HEK293T (cell line): Measurements from ENCODE around the gene CEP78.

ENCODE experiments used
- CTCF ChIA-PET: fragments of 350-600 bp; formaldehyde crosslinking; extraction: SDS; loops from one replicate; lab custom pipeline; 2021; ENCODE audit warnings: antibody characterized with exemption, inconsistent platforms; lab: Yijun Ruan, JAX
- POLR2A ChIA-PET: fragments of 350-600 bp; formaldehyde crosslinking; extraction: SDS; loops from one replicate; lab custom pipeline; 2020; ENCODE audit warnings: antibody characterized with exemption, inconsistent platforms; lab: Yijun Ruan, JAX
- DNase-seq: peaks from one replicate; pipeline ENCODE4 v3.0.0; 2012; ENCODE audit warnings: mixed read lengths; ENCODE audit errors: extremely low spot score
- ARNT ChIP-seq: fragments of 450-650 bp; IDR thresholded peaks from 2 replicates; pipeline ENCODE4 v1.6.1; 2017; ENCODE audit warnings: mild to moderate bottlenecking
- BHLHE40 ChIP-seq: fragments of 450-650 bp; IDR thresholded peaks from 2 replicates; pipeline ENCODE4 v1.6.1; 2016; ENCODE audit warnings: mild to moderate bottlenecking, moderate library complexity, borderline replicate concordance
- CTBP1 ChIP-seq: fragments of 450-650 bp; IDR thresholded peaks from 2 replicates; pipeline ENCODE4 v1.6.1; 2016; ENCODE audit warnings: borderline replicate concordance
- ELF4 ChIP-seq: fragments of 450-650 bp; IDR thresholded peaks from 2 replicates; pipeline ENCODE4 v1.6.1; 2017; ENCODE audit warnings: antibody characterized with exemption
- FOXA1 ChIP-seq: fragments of 450-650 bp; IDR thresholded peaks from 2 replicates; pipeline ENCODE4 v1.6.1; 2016; ENCODE audit warnings: mild to moderate bottlenecking
- FOXK2 ChIP-seq: fragments of 450-650 bp; IDR thresholded peaks from 2 replicates; pipeline ENCODE4 v1.6.1; 2016; ENCODE audit warnings: mild to moderate bottlenecking
- FOXM1 ChIP-seq: fragments of 450-650 bp; IDR thresholded peaks from 2 replicates; pipeline ENCODE4 v1.6.1; 2017; ENCODE audit warnings: mild to moderate bottlenecking, borderline replicate concordance
- HDGF ChIP-seq: fragments of 450-650 bp; IDR thresholded peaks from 2 replicates; pipeline ENCODE4 v1.6.1; 2017; ENCODE audit warnings: antibody characterized with exemption, borderline replicate concordance
- L3MBTL2 ChIP-seq: fragments of 450-650 bp; conservative IDR thresholded peaks from 2 replicates; pipeline ENCODE4 v1.6.1; 2016; ENCODE audit warnings: mild to moderate bottlenecking
- LEF1 ChIP-seq: fragments of 450-650 bp; IDR thresholded peaks from 2 replicates; pipeline ENCODE4 v1.6.1; 2017; ENCODE audit warnings: mild to moderate bottlenecking, borderline replicate concordance
- NFRKB ChIP-seq: fragments of 450-650 bp; IDR thresholded peaks from 2 replicates; pipeline ENCODE4 v1.6.1; 2016; ENCODE audit warnings: mild to moderate bottlenecking, moderate library complexity
- SP1 ChIP-seq: fragments of 450-650 bp; IDR thresholded peaks from 2 replicates; pipeline ENCODE4 v1.6.1; 2017
- SUZ12 ChIP-seq: fragments of 450-650 bp; IDR thresholded peaks from 2 replicates; pipeline ENCODE4 v1.6.1; 2016; ENCODE audit warnings: mild to moderate bottlenecking
- TARDBP ChIP-seq: fragments of 450-650 bp; IDR thresholded peaks from 2 replicates; pipeline ENCODE4 v1.6.1; 2016
- ZNF384 ChIP-seq: fragments of 450-650 bp; IDR thresholded peaks from 2 replicates; pipeline ENCODE4 v1.6.1; 2016
- TF ChIP-seq, protein P1 (sequence below): fragments of 450-650 bp; IDR thresholded peaks from 2 replicates; pipeline ENCODE4 v1.6.1; 2016

The CEP78 gene

DNA sequence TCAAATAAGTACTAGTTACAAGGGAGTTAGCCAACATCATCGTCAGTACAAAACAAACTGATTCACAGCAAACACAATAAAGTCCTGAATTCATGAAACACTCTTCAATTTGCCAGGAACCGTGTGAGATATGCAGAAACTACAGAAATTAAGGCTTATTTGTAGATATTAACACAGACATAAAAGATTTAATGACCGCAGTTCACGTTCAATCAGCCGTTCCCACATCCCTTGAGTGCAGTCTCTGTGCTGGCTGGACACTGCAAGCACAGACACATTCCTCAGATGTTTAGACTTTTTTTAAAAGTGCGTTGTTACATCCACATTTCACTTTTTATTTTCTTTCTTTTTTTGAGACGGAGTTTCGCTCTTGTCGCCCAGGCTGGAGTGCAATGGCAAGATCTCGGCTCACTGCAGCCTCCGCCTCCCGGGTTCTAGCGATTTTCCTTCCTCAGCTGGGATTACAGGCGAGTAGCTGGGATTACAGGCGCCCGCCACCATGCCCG is 566 bp upstream of the CEP78 start:
- POLR2A ChIA-PET: interaction anchor here (1.0 to 1.2 kb wide), 2 partner anchors 12 to 61 kb away, joined by 3 read pairs; no protein-coding TSS in a partner anchor
- CTCF ChIA-PET: no interaction called here
- DNase-seq: no peak
- TF ChIP-seq LEF1 (no peak), L3MBTL2 (no peak), ARNT (no peak)

DNA sequence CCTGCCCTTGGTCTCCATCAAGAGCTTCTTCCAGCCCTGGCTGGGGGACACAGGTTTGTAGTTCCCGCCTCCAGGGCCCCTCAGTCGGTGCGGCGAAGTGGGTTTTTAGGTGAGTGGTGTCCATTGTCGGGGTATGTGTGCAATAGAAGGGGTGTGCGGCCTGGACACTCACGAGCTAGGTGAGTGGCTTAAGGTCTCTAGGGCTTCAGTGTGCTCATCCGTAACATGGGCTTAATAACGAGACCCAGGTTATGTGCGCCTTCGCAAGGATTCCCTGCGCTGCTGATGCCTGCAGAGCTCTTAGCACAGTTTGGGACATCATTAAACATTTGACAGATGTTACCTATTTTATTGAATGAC is 656 bp downstream of the CEP78 start:
- ChIA-PET CTCF (no interaction called here), POLR2A (interaction anchor here (0.7 to 1.2 kb wide), 5 partner anchors 11 to 61 kb away, joined by 3 to 4 read pairs (median 3); no protein-coding TSS in a partner anchor)
- no peak for TF ChIP-seq SUZ12
- no peak for TF ChIP-seq NFRKB
- TF ChIP-seq SP1: no peak
- TF ChIP-seq L3MBTL2: no peak
- no peak for TF ChIP-seq CTBP1
- TF ChIP-seq LEF1: no peak
- TF ChIP-seq ELF4: no peak
- DNase-seq: peak; percentile 19

DNA sequence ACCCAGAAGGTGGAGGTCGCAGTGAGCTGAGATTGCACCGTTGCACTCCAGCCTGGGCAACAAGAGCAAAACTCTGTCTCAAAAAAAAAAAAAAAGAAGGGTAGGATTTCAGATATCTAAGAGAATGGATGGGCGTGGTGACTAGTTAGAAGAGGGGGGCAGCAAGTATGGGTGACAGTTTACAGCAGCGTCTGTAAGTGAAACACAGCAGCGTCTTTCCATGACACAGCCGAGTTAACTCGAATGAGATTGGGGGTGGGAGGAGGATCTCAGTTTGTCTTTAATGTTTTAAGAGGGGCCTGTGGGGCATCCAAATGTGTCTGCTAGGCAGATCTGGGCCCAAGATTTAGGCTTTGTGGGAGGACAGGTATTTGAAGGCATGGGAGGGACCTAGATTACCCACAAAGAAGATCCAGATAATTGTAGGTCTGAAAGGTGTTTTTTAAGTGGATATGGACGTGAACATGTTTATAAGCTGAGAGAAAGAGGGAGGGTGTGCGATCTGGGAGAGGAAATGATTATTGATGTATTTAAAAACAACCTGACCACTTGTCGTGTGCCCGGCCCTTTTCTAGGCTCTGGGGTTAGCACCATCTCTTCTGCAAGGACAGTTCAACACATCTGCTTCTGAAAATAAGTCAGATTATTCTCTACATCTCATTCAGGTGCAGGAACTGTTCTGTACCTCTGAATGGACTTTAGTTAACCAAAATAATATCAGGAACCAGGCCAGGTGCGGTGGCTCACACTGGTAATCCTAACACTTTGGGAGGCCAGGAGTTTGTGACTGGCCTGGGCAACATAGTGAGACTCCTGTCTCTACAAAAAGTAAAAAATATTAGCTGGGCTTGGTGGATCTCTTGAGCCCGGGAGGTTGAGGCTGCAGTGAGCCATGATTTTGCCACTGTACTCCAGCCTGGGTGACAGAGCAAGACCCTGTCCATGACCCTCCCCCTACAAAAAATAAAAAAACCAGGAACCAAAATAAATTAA is 2.5 kb downstream of the CEP78 start:
- CTCF ChIA-PET: no interaction called here
- TF ChIP-seq TARDBP (no peak), ELF4 (no peak), L3MBTL2 (no peak), BHLHE40 (no peak), CTBP1 (no peak), HDGF (no peak), ZNF384 (no peak), SP1 (no peak)
- POLR2A ChIA-PET: interaction anchor here (1.0 to 1.4 kb wide), 2 partner anchors 9 to 59 kb away, joined by 3 to 4 read pairs; partner anchors contain the start of gene PSAT1

DNA sequence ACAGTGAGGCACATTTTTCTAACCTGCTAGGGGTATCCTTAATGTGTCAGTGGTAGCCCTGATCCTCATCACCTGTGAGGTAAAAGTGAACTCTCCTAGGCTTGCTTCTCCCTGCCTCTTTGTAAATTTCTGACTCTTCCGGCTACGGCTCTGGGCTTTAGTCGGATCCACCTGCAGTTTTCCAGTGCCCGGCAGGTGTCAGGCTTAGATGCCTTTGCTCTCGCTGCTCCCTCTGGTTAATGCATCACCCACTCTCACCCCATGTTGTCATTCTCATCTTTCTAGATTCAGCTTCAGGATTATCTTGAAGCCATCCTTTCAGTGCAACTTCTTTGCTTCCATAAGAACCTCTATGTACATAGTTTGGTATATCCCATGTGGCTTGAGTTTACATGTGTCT is 3.6 kb downstream of the CEP78 start:
- DNase-seq: peak; percentile 40
- ChIA-PET POLR2A (interaction anchor here (1.4 kb wide), 1 partner anchor 57 kb away, joined by 4 read pairs; the partner anchor contains the start of gene PSAT1), CTCF (interaction anchor here (0.7 kb wide), 1 partner anchor 56 kb away, joined by 3 read pairs; no protein-coding TSS in a partner anchor)
- TF ChIP-seq FOXM1 (no peak), BHLHE40 (no peak), FOXA1 (no peak), L3MBTL2 (no peak), ARNT (no peak), LEF1 (no peak), CTBP1 (no peak), ZNF384 (no peak), SP1 (no peak), SUZ12 (no peak), ELF4 (no peak), TARDBP (no peak)
- TF ChIP-seq, protein P1, sequence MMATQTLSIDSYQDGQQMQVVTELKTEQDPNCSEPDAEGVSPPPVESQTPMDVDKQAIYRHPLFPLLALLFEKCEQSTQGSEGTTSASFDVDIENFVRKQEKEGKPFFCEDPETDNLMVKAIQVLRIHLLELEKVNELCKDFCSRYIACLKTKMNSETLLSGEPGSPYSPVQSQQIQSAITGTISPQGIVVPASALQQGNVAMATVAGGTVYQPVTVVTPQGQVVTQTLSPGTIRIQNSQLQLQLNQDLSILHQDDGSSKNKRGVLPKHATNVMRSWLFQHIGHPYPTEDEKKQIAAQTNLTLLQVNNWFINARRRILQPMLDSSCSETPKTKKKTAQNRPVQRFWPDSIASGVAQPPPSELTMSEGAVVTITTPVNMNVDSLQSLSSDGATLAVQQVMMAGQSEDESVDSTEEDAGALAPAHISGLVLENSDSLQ: no peak

More for the DNA sequence above, 2.5 kb downstream of the CEP78 start:
- DNase-seq: no peak

DNA sequence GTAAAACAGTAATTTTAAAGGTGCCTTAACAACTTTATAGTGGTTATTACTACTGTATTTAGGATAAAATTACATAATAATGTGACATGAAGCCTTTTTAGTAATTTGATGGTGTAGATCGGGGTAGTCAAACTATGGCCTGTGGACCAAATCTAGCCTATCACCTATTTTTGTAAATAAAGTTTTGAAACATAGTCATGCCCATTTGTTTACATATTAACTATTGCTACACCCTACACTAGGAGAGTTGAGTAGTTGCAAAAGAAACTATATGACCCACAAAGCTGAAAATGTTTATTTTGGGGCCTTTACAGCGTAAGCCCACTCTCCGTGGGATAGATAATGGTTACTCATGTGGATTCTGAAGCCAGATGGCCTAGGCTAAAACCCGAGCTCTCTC is 6.2 kb downstream of the CEP78 start:
- DNase-seq: no peak
- CTCF ChIA-PET: no interaction called here
- TF ChIP-seq ZNF384 (no peak), L3MBTL2 (no peak), TARDBP (no peak)
- POLR2A ChIA-PET: no interaction called here

DNA sequence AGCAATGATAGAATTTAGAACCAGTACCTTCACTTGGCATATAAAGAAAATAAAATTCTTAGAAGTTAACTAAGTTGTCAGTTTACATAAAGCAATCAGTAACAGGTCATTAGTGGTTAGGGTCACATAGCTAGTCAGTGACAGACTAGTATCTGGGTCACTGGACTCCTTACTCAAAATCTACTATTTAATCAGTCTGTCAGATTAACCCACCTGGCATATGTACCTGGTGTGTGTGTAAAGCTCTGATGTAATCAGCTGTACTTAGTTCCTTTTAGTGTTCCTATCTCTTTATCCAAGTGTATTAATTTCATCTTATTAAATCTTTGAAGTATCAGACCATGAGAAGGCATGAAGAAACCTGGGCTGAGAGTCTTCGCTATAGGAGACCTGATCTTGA is 7.3 kb downstream of the CEP78 start:
- DNase-seq: no peak
- ChIA-PET POLR2A (no interaction called here), CTCF (no interaction called here)
- TF ChIP-seq TARDBP (no peak), L3MBTL2 (no peak), SP1 (no peak), ARNT (no peak), NFRKB (no peak), SUZ12 (no peak), FOXA1 (no peak), HDGF (no peak), FOXK2 (no peak), CTBP1 (no peak), LEF1 (no peak), ELF4 (no peak), FOXM1 (no peak), BHLHE40 (no peak), ZNF384 (no peak)
- TF ChIP-seq, protein P1: no peak
